ENCODE data around the gene INCENP.

DNA sequence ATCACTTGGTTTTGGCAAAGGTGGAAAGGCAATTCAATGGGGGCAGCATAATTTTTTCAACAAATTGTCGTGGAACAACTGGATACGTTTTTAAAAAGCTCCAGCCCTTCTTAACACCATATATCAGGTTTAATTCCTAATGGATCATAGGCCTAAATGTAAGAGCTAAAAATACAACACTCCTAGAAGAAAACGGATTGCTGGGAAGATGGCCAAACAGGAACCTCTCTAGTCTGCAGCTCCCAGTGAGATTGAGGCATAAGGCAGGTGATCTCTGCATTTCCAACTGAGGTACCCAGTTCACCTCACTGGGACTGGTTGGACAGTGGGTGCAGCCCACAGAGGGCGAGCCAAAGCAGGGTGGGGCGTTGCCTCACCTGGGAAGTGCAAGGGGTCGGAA lies 33.8 kb downstream of the INCENP start:
- TF ChIP-seq POLR2A (IDR thresholded peaks at IDR 0.05) (no peak), CTCF (IDR thresholded peaks at IDR 0.05) (no peak)

All from Peyer's patch (tissue), 4 donors.